Mucosa of descending colon (tissue), 3 donors: ENCODE results near the gene VPREB3. TPM values are rescaled to one million over a fixed set of nuclear protein-coding genes. Genes with fewer than 3 reads are reported as not detected.

ENCODE experiments used
- ATAC-seq: fragments of 200-7000 bp; cut with Tn5 transposase; one replicate; pipeline ENCODE4 v1.9.1; 2020; ENCODE audit warnings: mild to moderate bottlenecking, moderate library complexity
- DNase-seq, 3 donors: peaks; one replicate each; pipeline ENCODE4 v3.0.0-alpha.2; 2020
- H3K36me3 ChIP-seq: fragments of 200-600 bp; one replicate; pipeline ENCODE4 v1.8.0; 2021; ENCODE audit warnings: low read depth, mild to moderate bottlenecking
- H3K4me1 ChIP-seq: fragments of 200-600 bp; one replicate; pipeline ENCODE4 v1.8.0; 2021; ENCODE audit warnings: low read depth, mild to moderate bottlenecking
- H3K4me3 ChIP-seq: fragments of 200-600 bp; one replicate; pipeline ENCODE4 v1.8.0; 2021; ENCODE audit warnings: mild to moderate bottlenecking
- H3K9me3 ChIP-seq: fragments of 200-600 bp; one replicate; pipeline ENCODE4 v1.8.0; 2021; ENCODE audit warnings: mild to moderate bottlenecking
- CTCF ChIP-seq: fragments of 200-600 bp; IDR thresholded peaks from one replicate; pipeline ENCODE4 v1.8.0; 2022; ENCODE audit warnings: antibody characterized with exemption, mild to moderate bottlenecking
- intact Hi-C, 2 donors: fragments of 100-400 bp; cut with DNase I in 1 of 2; cut with micrococcal nuclease in 1 of 2; formaldehyde crosslinking; loops; one replicate each; pipeline versions ENCODE4 v1.11.0 to v1.11.1; 2022; cut with DNase I, micrococcal nuclease
- total RNA-seq, 3 donors: library from RNA; stranded (reverse); fragmentation: NEBNext Ultra II Directional in 2 of 3; extraction: Animal tissue kit (Norgen Biotek cat#: 25700) in 2 of 3; gene quantifications; one replicate each; pipeline versions ENCODE4 v1.2.1 to v1.2.4, GENCODE V29; 2021 to 2023
- donor health status: DM: no; HTN: no; CAD: no; lungs with moderate emphysema.
- donor health status: DM: no; HTN: no; CAD: no.
- donor health status: DM: no; HTN: yes; CAD: no.

Gene VPREB3
- total RNA-seq, 3 donors from 2014 or later = 0.79 to 1.8 (median 1.2) TPM

- intact Hi-C loops = no loop called here
Measured at GRCh38 chr22:23762842-23763578, 8.8 kb upstream of the VPREB3 start, which contains the start of gene C22orf15. Gene C22orf15 (plus strand): TSS chr22:23762990. CDS start chr22:23763307, 317 bp downstream.

GRCh38 chr22:23760056-23760455, 5.8 kb upstream of the VPREB3 start:
- intact Hi-C loops = no loop called here
- TF ChIP-seq CTCF = no peak
- H3K4me1 ChIP-seq = peaks cover 4% of the 10 kb centered on the region

More at GRCh38 chr22:23762842-23763578, 8.8 kb upstream of the VPREB3 start, which contains the start of gene C22orf15:
- no peak for DNase-seq
- Histone ChIP-seq H3K4me3 (no peak within 1 kb of the TSS), H3K36me3 (no peaks in the 10 kb centered on the region), H3K9me3 (no peaks in the 10 kb centered on the region), H3K4me1 (peaks cover 19% of the 10 kb centered on the region)
- no peak for ATAC-seq
- TF ChIP-seq CTCF = no peak

GRCh38 chr22:23759566-23759965, 5.3 kb upstream of the VPREB3 start:
- Histone ChIP-seq H3K36me3 (no peaks in the 10 kb centered on the region), H3K4me3 (no peak overlapping the region), H3K9me3 (no peaks in the 10 kb centered on the region), H3K4me1 (peaks cover 2% of the 10 kb centered on the region)
- ATAC-seq (no peak), DNase-seq (no peak)
- TF ChIP-seq CTCF = no peak
- intact Hi-C loops = no loop called here

More at GRCh38 chr22:23760056-23760455, 5.8 kb upstream of the VPREB3 start:
- Histone ChIP-seq H3K9me3 (no peaks in the 10 kb centered on the region), H3K4me3 (no peak overlapping the region), H3K36me3 (no peaks in the 10 kb centered on the region)
- no peak for DNase-seq
- ATAC-seq = no peak

GRCh38 chr22:23756891-23757290, 2.7 kb upstream of the VPREB3 start:
- Histone ChIP-seq H3K9me3 (no peaks in the 10 kb centered on the region), H3K4me3 (no peak overlapping the region), H3K4me1 (peaks cover 2% of the 10 kb centered on the region), H3K36me3 (no peaks in the 10 kb centered on the region)
- no peak for TF ChIP-seq CTCF
- no peak for ATAC-seq
- intact Hi-C loops = no loop called here
- DNase-seq = no peak

GRCh38 chr22:23755711-23756110, 1.5 kb upstream of the VPREB3 start:
- Histone ChIP-seq H3K4me3 (no peak overlapping the region), H3K4me1 (peaks cover 3% of the 10 kb centered on the region), H3K9me3 (no peaks in the 10 kb centered on the region), H3K36me3 (no peaks in the 10 kb centered on the region)
- intact Hi-C loops = no loop called here
- DNase-seq (no peak), ATAC-seq (no peak)
- TF ChIP-seq CTCF = no peak
